Measurements from ENCODE around the gene SPOPL.

DNA sequence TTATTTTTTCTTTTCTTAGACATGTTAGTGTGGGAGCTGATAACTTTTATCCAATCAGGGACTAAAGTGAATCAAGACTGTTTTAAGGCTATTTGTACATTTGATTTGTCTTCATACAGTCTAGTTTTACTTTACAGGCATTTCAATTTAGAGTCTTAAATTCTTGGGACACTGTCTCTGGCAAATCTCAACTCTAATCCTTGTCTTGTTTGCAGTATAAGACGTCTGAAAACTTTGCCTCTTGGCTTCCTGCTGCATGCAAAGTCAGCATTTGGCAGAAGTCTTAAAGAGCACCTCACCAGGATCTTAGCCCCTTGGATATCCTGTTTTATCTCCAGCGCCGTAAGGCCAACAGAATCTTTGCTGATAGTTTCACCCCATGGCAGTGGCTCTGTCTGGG, 30.3 kb downstream of the SPOPL start:
- TF ChIP-seq, protein P1, sequence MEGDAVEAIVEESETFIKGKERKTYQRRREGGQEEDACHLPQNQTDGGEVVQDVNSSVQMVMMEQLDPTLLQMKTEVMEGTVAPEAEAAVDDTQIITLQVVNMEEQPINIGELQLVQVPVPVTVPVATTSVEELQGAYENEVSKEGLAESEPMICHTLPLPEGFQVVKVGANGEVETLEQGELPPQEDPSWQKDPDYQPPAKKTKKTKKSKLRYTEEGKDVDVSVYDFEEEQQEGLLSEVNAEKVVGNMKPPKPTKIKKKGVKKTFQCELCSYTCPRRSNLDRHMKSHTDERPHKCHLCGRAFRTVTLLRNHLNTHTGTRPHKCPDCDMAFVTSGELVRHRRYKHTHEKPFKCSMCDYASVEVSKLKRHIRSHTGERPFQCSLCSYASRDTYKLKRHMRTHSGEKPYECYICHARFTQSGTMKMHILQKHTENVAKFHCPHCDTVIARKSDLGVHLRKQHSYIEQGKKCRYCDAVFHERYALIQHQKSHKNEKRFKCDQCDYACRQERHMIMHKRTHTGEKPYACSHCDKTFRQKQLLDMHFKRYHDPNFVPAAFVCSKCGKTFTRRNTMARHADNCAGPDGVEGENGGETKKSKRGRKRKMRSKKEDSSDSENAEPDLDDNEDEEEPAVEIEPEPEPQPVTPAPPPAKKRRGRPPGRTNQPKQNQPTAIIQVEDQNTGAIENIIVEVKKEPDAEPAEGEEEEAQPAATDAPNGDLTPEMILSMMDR (IDR thresholded peaks at IDR 0.05), result no peak
- TF ChIP-seq POLR2A (IDR thresholded peaks at IDR 0.05), result no peak

Data from adrenal gland (tissue), 5 donors.